ENCODE measurements around the gene PC.
A peak's percentile ranks its signal among the peaks of the same experiment; 100 is the strongest.

PC gene

DNA sequence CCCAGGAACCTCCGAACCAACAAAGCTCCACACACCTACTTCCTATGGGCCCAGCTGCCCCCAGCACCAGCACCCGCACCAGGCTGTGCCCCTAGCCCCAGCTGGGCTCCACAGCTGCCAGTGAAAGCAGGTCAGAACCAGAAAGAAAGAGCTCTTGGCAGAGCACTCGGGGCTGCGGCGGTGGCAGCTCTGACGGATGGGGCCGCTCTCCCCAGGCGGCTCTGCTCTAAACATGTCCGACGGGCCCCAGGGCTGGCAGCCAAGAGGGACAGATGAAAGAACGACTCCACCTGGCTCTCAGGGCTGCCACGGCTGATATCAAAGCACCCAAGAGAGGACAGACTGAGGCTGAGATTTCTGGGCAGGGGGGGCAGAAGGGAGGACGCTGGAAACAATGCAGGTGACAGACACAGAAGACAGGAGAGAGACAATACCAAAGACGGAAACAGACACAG is 75.6 kb downstream of the PC start:
- no peak for DNase-seq

DNA sequence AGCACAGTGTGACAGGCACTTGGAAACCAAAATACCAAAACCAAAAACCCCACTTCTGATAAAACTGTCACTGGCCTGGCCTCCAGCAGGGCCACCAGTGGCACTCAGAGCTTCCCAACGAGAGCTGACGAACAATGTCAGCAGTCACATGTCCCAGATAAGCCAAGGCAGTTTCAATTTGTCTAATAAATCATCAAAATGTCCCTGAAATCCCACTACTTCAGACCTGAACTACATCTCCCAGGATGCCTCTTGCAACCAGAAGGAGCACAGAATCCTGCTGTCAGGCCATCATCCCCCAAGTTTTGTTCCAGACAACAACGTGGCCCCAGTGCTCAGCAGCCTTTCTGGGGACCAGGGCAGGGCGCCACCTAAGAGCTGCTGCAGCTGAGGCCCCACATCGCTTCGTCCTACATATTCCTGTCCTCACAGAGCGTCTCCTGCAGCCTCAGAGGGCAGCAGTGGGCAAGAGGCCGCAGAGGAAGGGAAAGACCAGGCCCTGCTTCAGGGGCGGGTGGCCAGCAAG is 76.2 kb downstream of the PC start:
- no peak for DNase-seq

DNA sequence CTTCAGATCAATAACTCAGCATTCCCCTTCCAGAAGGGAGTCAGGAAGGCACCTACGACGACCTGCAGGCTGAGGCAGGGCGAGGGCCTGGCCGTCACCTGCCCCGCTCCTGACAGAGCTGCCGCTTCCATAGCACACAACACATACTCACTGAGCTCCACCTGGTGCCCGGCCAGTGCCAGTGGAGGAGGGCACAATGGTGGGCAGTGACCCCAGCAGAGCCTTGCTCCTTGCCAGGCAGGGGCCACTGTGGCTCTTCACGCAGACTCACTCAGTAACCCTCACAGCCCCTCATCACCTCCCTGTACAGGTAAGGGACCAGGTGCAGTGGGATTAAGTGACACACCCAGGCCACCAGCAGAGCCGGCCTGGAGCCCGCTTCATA is 76.7 kb downstream of the PC start:
- DNase-seq, result no peak

DNA sequence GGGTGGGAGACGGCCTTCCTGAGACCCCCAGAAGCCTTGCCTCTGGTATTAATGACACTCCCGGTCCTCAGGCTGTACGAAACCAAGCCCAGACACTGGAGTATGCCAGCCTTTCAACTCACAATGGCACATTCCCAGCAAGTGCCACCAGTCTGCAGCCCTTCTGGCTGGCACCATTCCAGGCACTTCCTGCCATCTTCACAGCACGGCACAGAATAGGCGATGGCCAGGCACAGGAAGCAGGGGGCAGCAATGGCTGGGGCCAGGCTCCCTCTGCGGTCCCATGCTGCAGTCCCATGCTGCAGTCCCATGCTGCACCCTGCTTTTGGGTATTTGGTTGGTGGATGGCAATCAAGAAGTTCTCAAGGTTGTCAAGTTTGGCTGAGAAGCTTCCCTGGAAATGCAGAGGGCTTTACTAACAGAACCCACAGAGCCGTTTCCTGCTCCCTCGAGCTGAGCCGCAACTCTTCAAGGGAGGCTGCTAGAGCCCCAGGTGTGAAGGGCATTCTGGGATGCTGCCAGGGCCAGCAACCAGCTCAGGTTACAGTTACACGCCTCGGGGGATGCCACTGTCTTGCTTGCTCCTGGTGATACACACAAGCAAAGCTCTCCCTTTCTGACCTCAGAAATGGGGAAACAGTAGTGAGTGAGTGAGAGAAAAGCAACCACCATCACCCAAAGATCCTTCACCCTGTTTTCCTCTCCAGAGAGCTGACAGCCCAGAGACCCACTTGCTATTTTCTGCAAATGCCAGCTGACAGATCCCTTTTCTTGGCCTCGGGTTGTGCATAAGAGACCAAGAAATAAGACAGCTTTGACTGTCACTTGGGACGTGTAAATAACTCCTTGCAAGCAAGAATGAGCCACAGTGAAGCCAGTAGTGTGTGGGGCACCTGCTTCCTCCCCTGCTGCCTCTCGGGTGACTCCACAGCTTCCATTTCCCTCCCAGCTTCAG is 77.4 kb downstream of the PC start:
- DNase-seq, result no peak

DNA sequence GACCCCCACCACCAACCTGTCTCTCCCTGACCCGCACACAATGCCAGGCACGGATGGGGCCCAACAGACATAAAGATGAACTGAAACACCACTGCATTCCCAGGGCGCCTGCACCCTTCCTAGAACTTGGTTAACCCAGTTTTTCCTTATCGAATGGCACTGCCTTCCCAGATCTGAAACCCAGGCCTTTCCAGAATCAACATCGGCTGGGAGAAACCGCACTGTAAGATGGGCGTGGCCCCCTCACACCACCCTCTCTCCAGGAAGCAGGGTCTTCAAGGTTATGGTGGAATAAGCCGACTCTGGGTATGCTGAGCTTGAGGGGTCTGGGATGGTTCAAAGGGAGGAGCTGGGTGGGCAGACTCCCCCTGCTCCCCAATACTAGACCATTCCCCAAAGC is 78.2 kb downstream of the PC start:
- no peak for DNase-seq

DNA sequence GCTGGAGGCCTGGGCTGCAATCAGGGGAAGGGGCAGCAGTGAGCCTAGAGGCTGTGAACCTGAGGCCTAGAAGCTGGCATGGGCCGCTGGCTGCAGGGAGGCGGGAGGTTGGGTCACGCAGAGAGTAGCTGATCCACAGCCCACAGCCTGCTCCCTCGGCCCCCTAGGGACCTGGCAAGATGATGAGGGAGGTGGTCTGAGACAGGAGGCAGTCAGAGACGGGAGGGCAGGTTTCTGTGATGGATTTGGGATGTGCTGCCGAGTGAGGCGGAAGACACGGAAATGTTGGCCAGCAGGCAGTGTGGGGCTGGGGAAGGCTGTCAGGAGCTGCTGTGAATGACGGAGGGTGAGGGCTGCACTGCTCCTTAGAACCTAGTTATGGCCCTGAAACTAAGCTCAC is 78.6 kb downstream of the PC start:
- no peak for DNase-seq

DNA sequence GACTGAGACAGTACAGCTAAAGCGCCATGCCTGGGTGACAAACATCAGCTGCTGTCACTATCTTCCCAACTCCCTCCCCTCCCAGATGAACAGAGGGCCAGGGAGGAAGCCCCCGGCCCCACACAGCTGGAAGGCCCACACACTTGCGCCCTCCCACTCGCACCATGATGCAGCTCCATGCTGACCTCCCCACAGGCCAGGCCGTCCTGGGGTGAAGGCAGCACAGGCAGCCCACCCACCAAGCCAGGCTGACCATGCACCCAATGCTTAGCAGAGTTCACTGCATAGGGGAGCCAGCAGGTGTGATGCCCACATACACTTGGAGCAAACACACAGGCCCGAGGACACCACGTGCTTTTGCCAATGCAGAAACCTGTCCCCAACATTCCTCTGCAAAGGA is 79.2 kb downstream of the PC start:
- DNase-seq, result no peak

DNA sequence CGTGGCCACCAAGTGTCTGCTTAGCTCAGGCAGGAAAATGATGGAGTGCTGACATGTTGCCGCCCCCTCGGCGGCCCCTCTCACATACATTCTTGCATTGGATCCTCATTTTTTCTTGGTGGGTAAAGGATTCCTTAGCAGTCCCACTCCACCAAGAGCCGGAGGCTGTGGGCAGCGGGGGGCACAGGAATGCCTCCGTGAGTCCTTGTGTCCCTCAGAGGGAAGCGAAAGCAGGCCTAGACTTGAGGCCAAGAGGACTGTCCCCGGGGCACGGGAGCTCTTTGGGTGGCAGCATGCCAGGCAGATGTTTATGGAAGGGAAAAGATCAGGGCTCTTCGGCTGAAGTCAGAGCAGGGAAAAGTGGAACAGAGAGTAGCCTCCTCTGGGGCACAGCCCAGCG is 79.7 kb downstream of the PC start:
- DNase-seq, result no peak

DNA sequence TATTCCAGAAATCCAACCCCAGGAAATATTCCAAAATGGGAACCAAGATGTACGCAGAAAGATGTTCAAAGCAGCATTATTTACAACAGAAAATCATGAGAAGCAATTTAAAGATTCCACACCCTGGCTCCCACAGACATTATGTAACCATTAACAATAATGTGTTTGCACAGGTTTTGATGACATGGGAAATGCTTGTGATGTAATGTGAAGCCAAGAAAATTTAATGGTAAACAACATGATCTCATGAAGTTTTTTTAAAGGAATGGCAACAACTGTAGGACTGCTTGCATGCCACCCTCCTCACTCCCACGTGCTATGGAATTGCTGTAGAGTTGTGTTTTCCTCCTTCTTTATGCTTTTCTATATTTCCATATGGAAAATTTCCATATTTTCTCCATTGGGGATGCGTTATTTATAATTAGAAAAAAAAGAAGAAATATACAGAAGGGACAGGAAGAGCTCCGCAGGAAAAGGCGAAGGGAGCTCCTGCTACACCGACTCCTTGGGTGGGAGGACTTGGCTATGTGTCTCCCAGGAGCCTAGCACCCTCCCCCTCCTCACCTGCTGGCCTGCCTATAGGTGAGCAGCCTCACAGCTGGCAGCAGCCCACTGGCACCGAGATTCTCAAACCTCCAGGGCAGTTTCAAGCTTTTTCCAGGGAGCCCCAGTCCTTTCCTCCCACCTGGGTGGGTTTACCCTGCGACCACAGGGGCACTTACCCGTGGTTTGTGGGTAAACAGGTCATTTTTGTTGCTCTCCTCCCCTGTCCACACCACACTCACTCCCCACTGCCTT is 80.4 kb downstream of the PC start:
- no peak for DNase-seq

DNA sequence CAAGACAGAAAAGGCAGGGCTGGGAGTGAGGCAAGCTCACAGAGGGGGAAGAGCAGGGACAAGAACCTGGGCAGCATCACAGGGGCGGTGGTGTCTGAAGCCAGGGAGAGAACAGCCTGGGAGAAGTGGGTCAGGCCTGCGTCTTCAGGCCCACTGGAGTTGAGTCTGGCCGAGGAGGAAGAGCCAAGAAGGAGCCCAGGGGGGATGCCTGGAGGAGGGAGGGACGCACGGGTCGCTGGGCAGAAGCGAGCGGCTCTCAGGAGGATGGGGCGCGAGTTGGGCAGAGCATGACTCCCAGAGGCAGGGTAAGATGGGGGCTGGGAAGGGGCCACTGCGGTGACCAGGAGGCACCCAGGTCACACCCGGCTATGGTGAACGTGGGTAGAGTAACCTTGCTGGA is 82.8 kb downstream of the PC start:
- no peak for DNase-seq

DNA sequence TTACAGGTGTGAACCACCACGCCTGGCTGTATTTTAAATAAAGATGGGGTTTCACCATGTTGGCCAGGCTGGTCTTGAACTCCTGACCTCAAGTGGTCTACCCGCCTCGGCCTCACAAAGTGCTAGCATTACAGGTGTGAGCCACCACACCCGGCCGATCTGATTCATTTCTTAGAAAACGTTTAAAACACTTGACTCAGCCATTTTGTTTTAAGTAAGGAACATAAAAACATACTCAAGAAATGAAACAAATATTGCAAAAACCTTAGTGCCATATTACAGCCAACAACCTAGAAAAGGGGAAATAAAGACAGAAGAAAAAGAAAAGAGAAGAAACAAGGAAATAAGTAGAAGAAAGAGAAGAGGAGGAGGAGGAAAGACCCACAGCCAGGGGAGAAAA is 84.0 kb downstream of the PC start:
- DNase-seq, result no peak

DNA sequence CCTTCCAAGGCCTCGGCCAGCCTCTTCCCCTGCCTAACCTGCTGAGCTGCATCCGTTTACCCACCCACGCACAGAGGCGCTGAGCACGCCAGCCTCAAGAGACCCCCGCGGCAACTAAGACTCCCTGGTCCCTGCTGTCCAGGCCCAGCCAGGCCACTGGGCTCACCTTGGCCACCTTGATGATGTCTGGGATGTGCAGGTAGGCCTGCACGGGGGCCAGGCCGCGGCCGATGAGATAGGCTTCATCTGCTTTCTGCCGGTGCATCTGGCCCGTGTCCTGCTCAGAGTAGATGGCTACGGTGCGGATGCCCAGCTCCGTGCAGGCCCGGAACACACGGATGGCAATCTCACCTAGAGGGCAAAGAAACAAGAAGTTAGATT is 86.7 kb downstream of the PC start:
- no peak for DNase-seq

DNA sequence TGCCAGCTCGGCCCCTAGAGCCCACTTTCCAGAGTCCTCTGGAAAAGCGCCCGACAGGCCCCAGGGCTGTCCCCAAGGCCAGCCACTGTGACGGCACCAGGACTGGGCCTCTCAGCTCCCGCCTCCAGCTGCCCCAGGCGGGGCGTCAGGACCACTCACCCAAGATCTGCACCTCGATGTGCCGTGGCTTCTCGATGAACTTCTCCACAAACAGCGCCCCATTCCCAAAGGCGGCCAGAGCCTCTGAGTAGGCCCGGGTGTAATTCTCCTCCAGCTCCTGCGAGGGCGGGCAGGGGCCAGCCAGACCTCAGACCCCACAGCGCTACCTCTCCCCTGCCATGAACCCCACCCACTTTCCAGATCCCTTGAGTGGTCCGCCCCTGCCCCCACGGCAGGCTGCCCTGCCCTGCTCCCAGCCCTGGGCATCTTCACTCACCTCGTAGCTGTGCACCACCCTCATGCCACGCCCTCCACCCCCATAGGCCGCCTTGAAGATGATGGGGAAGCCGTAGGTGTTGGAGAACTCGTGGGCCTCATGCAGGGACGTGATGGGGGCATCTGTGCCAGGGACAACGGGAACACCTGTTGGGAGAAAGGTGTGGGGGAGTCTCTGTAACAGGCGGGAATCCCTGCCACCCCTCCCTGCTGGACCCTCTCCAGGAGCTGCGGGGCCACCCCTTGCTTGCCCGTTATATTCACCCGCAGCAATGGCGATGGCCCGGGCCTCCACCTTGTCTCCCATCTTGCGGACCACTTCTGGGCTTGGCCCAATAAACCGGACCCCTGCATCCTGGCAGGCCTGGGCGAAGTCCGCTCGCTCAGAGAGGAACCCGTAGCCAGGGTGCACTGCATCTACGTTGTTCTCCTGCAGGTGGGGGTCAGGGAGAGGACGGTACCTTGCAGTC is 87.3 kb downstream of the PC start:
- no peak for DNase-seq

DNA sequence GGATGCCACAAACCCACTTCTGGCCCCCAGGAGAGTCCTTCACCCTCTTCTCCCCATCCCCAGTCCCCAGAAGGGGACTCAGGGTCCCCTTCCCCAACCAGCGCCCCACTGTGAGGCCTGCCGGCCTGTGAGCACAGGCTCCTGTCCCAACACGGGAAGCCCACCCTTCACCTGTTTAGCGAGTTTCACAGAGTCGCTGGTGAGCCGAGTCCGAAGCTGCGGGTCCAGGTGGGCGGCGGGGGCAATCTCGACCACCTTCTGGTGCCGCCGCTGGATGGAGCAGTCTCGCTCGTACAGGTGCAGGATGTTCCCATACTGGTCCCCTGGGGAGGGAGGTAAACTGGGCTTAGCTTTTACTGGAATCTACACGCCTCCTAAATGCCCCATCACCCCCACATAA is 88.1 kb downstream of the PC start:
- DNase-seq, result no peak

DNA sequence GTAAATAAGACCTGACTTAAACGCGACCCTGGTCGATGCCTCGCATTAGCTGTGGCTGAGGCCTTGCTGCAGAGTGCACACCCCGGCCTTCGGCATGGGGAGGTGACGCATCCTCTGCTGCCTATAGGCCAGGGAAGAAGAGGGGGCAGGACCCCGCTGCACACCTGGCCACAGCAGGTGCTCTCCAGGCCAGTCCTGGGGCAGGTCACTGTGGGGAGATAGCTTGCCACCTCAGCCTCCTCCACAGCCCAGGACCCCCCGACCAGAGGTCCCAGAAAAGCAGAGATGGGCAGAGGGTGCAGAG is 88.7 kb downstream of the PC start:
- no peak for DNase-seq

DNA sequence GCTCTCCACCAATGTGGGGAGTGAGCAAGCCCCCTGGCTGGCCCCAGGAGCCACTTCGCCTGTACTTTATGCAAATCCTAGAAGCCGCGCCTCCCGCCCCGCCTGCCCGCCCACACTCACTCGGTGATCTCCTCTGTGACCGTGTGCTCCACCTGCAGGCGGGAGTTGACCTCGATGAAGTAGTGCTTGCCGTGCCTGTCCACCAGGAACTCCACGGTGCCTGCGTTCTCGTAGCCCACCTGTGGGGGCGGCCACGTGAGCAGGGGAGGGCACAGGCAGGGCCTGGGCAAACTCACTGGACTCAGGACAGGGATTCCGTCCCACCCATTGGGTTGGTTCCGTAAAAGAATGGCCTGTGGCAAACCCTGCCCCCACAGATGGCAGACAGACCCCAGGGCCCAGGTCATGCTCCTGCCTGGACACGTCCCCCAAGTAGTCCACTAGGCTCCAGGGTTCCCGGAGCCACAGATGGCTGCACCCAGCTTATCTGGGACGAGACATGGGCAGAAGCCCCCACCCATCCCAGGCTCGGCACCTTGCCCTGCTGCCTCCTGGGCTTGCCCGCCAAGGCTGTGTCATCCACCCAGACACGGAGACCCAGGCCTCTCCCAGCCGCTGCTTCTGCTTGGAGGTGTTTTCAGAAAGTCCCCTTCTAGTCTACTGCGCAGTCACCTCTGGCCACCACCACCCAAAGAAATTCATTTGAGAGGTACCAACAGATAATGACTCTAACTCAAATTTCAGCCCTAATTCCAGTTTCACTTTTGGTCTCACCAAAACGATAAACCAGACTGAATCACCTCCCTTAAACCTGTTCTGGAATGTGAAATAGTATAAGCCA is 89.2 kb downstream of the PC start:
- peak; percentile 87 to 89 for DNase-seq

DNA sequence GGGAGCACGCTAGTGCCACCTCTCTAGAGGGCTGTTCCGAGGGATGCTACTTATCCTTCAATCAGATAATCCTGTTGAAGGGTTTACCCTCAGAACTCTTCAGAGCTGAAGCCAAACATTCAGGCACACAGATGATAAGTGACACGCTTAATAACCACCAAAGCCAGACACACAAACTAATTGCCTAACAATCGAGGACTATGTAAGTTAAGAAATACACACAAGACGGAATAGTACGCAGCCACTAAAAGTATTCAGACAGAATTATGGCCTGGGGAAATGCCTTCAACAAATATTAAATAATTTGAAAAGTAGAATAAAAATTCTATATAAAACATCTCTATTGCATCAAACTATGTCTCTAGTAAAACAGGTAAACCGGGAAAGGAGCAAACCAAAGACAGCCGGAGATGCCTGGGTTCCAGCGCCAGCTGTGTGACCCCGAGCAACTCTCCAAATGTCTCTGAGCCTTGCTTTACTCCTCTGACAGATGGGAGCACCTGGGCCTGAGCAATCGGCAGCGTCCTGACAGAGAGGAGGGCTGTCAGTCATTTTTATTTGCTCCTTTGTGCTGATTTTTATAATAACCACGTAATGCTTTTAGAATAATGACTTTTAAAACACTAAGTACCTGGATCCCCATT is 90.0 kb downstream of the PC start:
- DNase-seq, result no peak

DNA sequence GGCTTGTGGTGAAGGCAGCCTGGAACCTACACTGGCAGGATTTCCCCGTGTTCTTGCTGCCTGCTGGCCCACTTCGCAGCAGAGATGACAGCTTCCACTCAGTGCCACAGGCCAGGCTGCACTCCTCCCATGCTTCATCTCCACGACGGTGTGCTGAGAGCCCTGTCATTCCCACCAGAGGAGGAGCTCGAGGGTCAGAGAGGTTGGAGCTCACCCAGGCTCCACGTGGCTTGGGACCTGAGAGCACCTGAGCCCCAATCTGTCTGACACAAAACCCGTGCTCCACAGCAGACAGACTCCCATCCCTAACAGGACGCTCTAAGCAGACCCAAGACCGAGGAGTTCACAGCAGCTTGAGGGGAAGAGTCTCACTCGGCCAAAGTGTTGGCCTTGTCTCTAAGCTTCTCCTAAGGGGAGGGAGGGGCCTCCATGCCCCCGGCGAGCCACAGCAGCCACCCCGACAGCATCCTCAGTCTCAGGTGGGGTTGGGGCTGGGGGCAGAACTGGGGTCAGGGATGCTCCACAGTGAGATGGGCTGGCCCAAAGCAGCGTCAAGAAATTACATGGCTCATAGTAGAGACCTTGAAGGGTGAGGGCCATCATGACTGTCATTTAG is 90.7 kb downstream of the PC start:
- DNase-seq, result no peak

DNA sequence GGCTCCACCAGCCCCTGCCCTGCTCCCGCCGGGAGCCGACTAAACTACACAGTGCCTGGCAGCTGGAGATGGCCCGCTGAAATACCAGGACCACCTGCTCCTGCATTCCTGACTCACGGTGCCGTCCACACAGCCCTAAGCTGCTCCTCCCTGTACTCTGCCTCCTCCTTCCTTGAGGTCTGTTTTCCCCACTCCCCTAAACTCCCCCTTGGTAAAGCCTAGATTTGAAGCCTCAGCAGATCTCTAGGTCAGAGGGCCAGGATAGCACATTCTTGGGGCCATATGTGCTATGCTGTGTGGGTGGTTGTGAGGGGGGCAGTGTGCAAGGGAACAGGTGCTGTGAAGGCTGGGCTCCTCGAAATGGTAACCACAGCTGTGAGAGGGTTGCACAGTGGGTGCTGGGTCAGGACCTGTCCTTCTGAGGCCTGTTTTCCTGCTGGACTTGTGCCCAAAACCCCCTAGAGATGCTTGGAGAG is 91.6 kb downstream of the PC start:
- DNase-seq, result no peak

DNA sequence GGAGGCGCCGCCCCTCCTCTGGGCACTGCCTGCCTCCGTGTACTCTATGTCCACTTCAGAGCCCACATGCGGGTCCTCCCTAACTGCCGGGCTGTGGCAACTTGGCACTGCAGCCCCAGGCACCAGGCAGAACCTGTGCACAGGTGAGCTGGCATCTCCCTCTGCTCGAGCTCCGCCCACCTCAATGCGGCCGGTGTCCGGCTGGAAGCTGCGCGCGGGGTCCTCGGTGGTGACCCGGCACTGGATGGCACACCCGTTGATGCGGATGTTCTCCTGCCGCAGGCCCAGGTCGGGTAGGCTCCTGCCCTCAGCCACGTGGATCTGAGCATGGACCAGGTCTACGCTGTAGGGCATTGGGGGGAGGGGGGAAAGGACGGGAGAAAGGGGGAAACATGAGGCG is 92.2 kb downstream of the PC start:
- DNase-seq, result no peak
